ENCODE measurements around the gene AZI2.

The AZI2 gene

GRCh38 chr3:28300345-28300962 lies 48.2 kb downstream of the AZI2 start:
- no peak for DNase-seq

- no peak for DNase-seq
Observed at GRCh38 chr3:28299705-28300104, 48.9 kb downstream of the AZI2 start.

- DNase-seq: no peak
Observed at GRCh38 chr3:28295898-28296490, 52.6 kb downstream of the AZI2 start.

GRCh38 chr3:28294667-28295413 lies 53.8 kb downstream of the AZI2 start:
- no peak for DNase-seq

GRCh38 chr3:28292622-28293021 lies 56.0 kb downstream of the AZI2 start:
- DNase-seq: no peak

GRCh38 chr3:28291577-28291976 lies 57.0 kb downstream of the AZI2 start:
- DNase-seq: no peak

- no peak for DNase-seq
Observed at GRCh38 chr3:28290863-28291300, 57.7 kb downstream of the AZI2 start.

GRCh38 chr3:28287046-28287445 lies 61.6 kb downstream of the AZI2 start:
- no peak for DNase-seq

GRCh38 chr3:28286595-28286994 lies 62.0 kb downstream of the AZI2 start:
- DNase-seq: no peak

- DNase-seq: no peak
Observed at GRCh38 chr3:28280781-28281180, 67.8 kb downstream of the AZI2 start.

GRCh38 chr3:28279770-28280169 lies 68.9 kb downstream of the AZI2 start:
- DNase-seq: no peak

GRCh38 chr3:28278918-28279317 lies 69.7 kb downstream of the AZI2 start:
- no peak for DNase-seq

- no peak for DNase-seq
Observed at GRCh38 chr3:28273837-28274236, 74.8 kb downstream of the AZI2 start.
